Measurements from ENCODE around the gene SLC39A6.
"Not testable (repeated sequence)": the region's sequence is repeated elsewhere in the genome, so short reads cannot be mapped to it uniquely, and the experiment has no call there.

- not testable (repeated sequence) for TF ChIP-seq POLR2AphosphoS5 (IDR thresholded peaks at IDR 0.05; ENCODE audit: borderline replicate concordance, low read depth, low read length); EZH2 (IDR thresholded peaks at IDR 0.05); FOXP2 (optimal IDR thresholded peaks at IDR 0.05; ENCODE audit: control extremely low read depth, extremely low read length, insufficient read depth)
Observed at GRCh38 chr18:36116771-36117170, 12.4 kb downstream of the SLC39A6 start.

Data from SK-N-MC (cell line).